HG03520 (cell line): ENCODE data around the gene DLL4.

Experiments
- ATAC-seq: cut with Tn5 transposase; IDR thresholded peaks from one replicate; pipeline ENCODE4 v1.9.1; 2021; ENCODE audit warnings: mild to moderate bottlenecking, moderate library complexity; ENCODE audit not compliant: unreplicated experiment

DLL4 gene

GRCh38 chr15:40984964-40985363 lies 55.8 kb downstream of the DLL4 start:
- ATAC-seq = no peak

GRCh38 chr15:40985541-40986330 lies 56.6 kb downstream of the DLL4 start:
- no peak for ATAC-seq

- no peak for ATAC-seq
Measured at GRCh38 chr15:40986820-40987219, 57.7 kb downstream of the DLL4 start.

- ATAC-seq = no peak
Measured at GRCh38 chr15:40988156-40988555, 59.0 kb downstream of the DLL4 start.
